DMS53 treated with DMSO at 0.1 percent for 48 hours (cell line): ENCODE results near the gene DDB1.
A peak's percentile ranks its signal among the peaks of the same experiment; 100 is the strongest.
"Not testable (repeated sequence)": the region's sequence is repeated elsewhere in the genome, so short reads cannot be mapped to it uniquely, and the experiment has no call there.

Experiments used
- DNase-seq: peaks from one replicate; lab custom pipeline; 2025; ENCODE audit not compliant: unreplicated experiment; lab: John Stamatoyannopoulos, UW

The DDB1 gene

DNA sequence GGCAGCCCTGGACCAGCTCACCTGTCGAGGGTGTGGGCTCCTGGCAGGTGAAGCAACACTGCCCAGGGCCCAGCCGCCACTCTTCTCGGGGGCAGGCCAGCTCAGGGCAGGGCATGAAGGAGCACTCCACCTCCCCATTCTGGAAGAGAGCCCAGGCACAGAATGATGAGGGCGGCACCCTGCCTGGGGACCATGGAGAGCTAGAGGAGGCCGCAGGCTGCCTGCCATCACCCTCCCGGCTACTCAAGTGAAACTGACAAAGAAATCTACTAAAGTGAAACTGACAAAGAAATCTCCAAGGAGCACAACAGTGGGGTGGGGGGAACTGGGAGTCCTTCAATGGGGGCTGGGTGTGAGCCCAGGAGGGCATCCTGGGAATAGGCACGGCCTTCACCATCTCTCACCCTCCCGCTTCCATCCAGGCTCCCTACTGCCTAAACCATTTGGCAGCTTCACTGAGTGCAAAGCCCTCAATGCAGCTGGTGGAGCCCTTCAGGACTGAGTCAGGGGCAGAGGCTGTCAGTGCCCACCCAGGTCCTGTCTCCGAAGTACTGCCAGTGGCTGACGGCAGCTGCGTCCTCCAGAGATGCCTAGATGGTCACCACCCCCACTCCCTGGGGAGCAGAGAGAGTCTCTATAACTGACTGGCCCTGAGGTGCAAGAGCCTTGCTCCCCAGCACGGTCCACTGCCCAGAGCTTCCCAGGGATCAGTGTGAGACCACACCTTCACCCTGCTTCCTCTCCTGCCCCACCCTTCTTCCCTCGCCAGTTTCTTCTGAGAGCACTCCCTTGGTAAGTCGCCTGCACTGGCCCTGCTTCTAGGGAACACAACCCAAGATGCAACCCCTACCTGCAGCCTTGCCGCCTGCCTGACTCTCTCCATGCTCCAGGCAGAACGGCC lies 59.5 kb downstream of the DDB1 start:
- peak; percentile 2 for DNase-seq

- no peak for DNase-seq
Observed at GRCh38 chr11:61272731-61273130, 60.2 kb downstream of the DDB1 start.

DNA sequence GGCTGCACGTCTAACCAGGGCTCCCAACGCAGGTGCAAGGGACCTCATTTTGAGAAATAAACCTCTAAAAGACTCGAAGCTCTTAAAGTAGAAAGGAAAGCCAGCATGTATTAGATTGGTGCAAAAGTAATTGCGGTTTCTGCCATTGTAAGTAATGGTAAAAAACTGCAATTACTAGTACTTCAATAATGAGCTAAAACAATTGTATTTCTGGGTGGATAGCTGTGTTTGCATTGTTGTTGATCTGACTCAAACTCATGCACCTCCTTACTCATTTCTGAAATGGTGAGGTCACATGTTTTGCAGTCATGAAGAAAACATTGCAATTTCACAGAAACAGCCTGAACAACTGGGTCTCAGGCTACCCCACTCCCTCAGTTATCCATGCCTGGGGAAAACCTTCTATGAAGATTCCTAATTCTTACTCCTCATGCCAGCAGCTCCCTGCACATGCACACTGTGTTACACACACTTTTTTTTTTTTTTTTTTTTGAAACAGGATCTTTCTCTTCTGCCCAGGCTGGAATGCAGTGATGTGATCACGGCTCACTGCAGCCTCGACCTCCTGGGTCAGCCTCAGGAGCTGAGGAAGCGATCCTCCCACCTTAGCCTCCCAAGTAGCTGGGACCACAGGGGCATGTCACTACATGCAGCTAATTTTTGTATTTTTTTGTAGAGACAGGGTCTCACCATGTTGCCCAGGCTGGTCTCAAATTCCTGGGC lies 62.4 kb downstream of the DDB1 start:
- no peak for DNase-seq

DNA sequence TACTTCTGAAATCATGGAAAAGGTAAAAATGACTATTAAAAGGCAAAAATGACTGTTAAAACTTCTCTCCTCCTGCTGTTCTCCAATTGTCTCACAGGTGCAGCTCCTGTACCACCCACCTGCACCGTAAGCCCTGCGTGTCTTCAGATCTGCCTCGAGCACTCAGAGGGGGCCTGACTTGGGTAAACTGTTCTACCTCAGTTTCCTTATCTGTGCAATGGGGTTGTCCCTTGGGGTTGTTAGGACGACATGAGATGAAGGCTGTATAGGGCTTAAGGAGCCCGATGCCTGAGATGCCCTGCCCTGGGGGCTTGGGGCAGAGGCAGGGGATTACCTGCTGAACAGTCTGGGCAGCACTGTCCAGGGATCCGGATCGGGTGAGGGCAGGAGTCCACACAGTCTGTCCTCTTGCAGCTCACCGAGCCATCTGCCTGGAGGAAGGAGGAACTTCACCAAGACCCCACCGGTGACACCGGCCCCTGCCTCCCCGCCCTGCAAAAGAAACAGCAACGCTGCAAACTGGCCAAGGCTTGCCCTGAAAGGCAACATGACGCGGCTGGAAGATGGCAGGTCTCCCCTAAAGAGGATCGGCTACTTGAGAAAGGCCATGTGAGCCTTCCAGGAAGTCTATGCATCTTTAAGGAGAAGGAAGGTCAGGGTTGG lies 64.2 kb downstream of the DDB1 start:
- no peak for DNase-seq

DNA sequence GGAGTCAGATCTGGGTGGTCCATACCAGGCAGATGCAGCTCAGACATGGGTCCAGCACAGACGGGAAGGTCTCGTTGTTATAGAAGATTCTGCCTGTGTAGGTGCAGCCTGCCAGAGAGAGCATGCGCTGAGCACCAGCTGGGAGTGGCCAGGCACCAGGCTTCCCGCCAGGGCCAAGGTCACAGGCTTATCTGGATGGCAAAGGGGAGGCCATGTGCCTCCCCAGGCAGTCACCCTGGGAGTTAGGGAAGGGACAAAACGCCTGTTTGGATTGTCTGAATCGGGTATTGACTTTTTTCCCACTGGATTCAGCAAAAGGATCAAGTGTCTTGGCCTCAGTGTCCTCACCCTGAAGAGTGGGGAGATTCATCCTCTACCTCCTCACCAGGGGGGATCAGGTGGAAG lies 65.5 kb downstream of the DDB1 start:
- DNase-seq = no peak

GRCh38 chr11:61266602-61267001 lies 66.3 kb downstream of the DDB1 start:
- DNase-seq = no peak

GRCh38 chr11:61265357-61265756 lies 67.5 kb downstream of the DDB1 start:
- no peak for DNase-seq

DNA sequence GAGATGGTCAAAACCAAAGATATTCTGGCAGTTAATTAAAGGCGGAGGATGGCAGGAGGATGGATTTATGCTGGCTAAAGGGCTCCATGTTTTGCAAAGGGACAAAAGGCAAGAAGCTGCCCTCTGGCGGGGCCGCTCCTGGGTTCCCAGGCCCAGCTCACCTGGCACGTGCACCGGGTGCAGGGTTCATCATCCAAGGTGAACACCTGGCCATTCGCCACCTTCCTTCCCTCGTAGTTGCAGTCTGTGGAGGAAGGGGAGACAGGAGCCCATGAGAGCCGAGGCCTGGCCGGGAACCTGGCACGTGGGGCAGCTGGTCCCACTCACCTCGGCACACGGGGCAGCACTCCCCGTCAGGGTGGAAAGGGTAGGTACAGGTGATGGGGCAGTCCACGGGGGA lies 68.1 kb downstream of the DDB1 start:
- no peak for DNase-seq

GRCh38 chr11:61264371-61264770 lies 68.5 kb downstream of the DDB1 start:
- DNase-seq = no peak

- no peak for DNase-seq
Observed at GRCh38 chr11:61259363-61259762, 73.5 kb downstream of the DDB1 start.

GRCh38 chr11:61258546-61258945 lies 74.4 kb downstream of the DDB1 start:
- DNase-seq = no peak

DNA sequence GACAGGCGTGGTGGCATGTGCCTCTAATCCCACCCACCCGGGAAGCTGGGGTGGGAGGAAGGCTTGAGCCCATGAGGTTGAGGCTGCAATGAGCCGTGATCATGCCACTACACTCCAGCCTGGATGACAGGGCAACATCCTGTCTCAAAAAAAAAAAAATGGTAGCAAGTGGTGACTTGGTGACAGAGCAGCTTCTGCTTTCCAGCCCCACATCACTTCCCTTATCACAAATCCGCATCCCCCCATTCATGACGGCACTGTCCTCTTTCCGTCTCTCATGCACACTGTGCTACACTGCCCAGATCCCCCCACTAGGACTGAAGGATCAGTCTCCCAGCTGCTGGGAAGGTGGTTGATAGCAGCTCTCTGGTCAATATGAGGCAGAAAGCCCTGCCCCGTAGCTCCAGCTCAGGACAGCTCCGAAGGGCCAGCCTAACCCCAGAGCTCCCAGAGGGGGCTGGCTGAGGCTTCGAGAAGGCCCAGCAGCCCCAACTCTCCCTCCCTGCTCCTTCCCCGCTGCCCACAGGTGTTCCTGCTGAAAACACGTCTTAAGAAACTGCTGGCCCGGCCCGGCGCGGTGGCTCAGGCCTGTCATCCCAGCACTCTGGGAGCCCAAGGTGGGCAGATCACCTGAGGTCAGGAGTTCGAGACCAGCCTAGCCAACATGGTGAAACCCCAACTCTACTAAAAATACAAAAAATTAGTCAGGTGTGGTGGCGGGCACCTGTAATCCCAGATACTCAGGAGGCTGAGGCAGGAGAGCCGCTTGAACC lies 76.0 kb downstream of the DDB1 start:
- no peak for DNase-seq

DNA sequence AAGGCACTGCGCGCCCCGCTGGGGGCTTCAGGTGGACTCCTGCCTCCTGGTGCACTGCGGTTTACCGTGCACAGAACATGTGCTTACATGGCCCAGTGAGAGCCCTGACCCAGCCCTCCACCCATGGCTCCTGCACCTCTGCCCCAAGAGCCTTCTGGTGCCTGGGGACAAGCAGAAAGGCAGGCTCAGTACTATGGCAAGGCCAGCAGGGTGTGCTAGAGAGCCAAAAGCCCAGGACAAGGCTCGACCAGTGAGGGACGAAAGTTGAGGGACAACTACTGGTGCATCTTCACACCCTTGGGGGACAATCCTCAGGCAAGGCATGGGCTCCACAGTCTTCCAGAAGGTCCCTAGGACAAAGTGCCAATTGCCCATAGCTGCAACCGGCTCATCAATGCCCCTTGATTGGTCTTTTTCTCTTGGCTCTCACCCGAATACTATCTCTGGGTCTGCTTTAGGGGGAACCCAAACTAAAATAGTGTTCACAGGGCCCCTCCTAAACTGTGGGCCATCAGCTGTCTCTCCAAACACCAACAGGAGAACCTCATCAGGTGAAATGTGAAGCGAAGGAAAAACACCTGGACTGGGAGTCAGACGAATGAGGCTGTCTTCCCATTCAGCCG lies 78.4 kb downstream of the DDB1 start:
- DNase-seq = peak; percentile 32

DNA sequence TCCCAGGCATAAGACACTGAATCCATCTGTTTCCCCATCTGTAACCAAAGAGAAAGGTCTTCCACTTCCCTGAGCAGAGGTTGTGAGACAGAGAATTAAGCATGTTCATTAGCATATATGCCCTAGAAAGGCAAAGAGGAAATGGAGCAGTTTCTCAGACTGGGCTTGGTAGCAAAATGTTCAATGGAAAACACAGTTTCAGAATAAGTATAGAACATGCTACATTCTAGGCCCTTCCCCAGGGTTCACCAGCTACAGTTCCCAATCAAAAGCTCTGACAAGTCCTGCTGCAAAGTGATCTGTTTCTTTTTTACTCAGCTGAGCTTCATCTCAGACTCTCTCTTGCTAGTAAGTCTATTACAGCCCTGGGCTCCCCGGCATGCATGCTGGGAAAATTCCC lies 80.6 kb downstream of the DDB1 start:
- not testable (repeated sequence) for DNase-seq

DNA sequence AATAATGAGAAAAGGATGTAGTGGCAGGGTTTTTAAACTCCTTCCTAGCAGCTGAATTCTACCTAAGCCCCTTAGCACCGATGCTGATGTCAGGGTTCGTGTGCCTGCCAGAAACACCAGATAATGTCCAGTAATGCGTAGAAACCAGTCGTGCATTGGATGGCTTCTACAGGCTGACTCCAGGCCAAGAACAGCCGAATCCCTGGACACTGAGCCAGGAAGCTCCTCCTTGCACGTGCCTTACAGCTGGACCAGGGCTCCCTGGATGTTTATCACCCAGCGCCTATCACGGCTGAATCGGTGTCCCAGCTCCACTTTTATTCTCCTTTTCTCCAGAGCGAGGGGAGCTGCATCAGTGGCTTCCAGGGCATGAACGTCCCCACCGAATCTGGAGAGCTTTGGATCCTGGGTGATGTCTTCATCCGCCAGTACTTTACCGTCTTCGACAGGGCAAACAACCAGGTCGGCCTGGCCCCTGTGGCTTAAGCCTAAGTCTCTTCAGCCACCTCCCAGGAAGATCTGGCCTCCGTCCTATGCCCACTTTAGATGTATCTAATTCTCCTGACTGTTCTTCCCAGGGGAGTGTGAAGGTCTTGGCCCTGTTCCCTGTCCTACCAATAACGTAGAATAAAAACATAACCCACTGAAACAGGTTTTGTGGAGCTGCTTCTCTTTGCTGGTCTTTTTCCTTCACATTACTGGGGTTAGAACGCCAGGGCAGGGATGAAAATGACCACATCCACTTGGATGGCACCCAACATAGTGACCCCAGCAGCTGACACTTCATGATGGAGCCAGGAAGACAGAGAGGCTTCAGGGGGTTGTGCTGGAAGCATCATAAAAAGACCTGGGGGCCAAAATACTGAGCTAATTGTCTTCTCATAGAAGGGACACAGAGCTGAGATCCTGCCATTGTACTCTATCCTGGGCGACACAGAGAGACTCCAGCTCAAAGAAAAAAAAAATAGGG lies 81.8 kb downstream of the DDB1 start:
- not testable (repeated sequence) for DNase-seq
